ENCODE results near the gene CORIN.
"Not testable (repeated sequence)": the region's sequence is repeated elsewhere in the genome, so short reads cannot be mapped to it uniquely, and the experiment has no call there.

CORIN gene

GRCh38 chr4:47731182-47731581 is 106.7 kb downstream of the CORIN start:
- FAIRE-seq (no peak), DNase-seq (ENCODE audit: low spot score) (no peak)

- DNase-seq (ENCODE audit: low spot score), result no peak
- FAIRE-seq, result no peak
Measured at GRCh38 chr4:47729131-47729680, 108.7 kb downstream of the CORIN start.

- no peak for DNase-seq (ENCODE audit: low spot score)
- FAIRE-seq, result no peak
Measured at GRCh38 chr4:47721892-47722575, 115.8 kb downstream of the CORIN start.

GRCh38 chr4:47721485-47721884 is 116.4 kb downstream of the CORIN start:
- FAIRE-seq, result no peak

GRCh38 chr4:47720787-47721186 is 117.1 kb downstream of the CORIN start:
- DNase-seq (ENCODE audit: low spot score) (no peak), FAIRE-seq (no peak)

More at GRCh38 chr4:47721485-47721884, 116.4 kb downstream of the CORIN start:
- no peak for DNase-seq (ENCODE audit: low spot score)

GRCh38 chr4:47719576-47719975 is 118.3 kb downstream of the CORIN start:
- FAIRE-seq (no peak), DNase-seq (ENCODE audit: low spot score) (no peak)

GRCh38 chr4:47718696-47719095 is 119.2 kb downstream of the CORIN start:
- DNase-seq (ENCODE audit: low spot score), result no peak
- FAIRE-seq, result no peak

- FAIRE-seq (no peak), DNase-seq (ENCODE audit: low spot score) (no peak)
Measured at GRCh38 chr4:47717188-47717587, 120.7 kb downstream of the CORIN start.

- no peak for DNase-seq (ENCODE audit: low spot score)
- no peak for FAIRE-seq
Measured at GRCh38 chr4:47715716-47716416, 122.0 kb downstream of the CORIN start.

- DNase-seq (ENCODE audit: low spot score), result no peak
- FAIRE-seq, result no peak
Measured at GRCh38 chr4:47714269-47714668, 123.6 kb downstream of the CORIN start.

- no peak for FAIRE-seq
- no peak for DNase-seq (ENCODE audit: low spot score)
Measured at GRCh38 chr4:47713129-47713834, 124.6 kb downstream of the CORIN start.

GRCh38 chr4:47711646-47712045 is 126.2 kb downstream of the CORIN start:
- FAIRE-seq (no peak), DNase-seq (ENCODE audit: low spot score) (no peak)

- DNase-seq (ENCODE audit: low spot score), result no peak
- FAIRE-seq, result no peak
Measured at GRCh38 chr4:47711183-47711582, 126.7 kb downstream of the CORIN start.

GRCh38 chr4:47706352-47706751 is 131.5 kb downstream of the CORIN start:
- not testable (repeated sequence) for DNase-seq (ENCODE audit: low spot score); FAIRE-seq

- FAIRE-seq (no peak), DNase-seq (ENCODE audit: low spot score) (peak; percentile 16)
Measured at GRCh38 chr4:47705326-47705981, 132.4 kb downstream of the CORIN start.

- DNase-seq (ENCODE audit: low spot score) (peak; percentile 41), FAIRE-seq (peak; percentile 78)
Measured at GRCh38 chr4:47704693-47705325, 133.1 kb downstream of the CORIN start.

- DNase-seq (ENCODE audit: low spot score), result no peak
- no peak for FAIRE-seq
Measured at GRCh38 chr4:47703956-47704355, 133.9 kb downstream of the CORIN start.

- no peak for FAIRE-seq
Measured at GRCh38 chr4:47703008-47703407, 134.9 kb downstream of the CORIN start.

GRCh38 chr4:47701286-47701685 is 136.6 kb downstream of the CORIN start:
- FAIRE-seq (no peak), DNase-seq (ENCODE audit: low spot score) (no peak)

More at GRCh38 chr4:47703008-47703407, 134.9 kb downstream of the CORIN start:
- DNase-seq (ENCODE audit: low spot score), result no peak

GRCh38 chr4:47698837-47699236 is 139.0 kb downstream of the CORIN start:
- DNase-seq (ENCODE audit: low spot score) (no peak), FAIRE-seq (peak; percentile 86)

- no peak for DNase-seq (ENCODE audit: low spot score)
- FAIRE-seq, result no peak
Measured at GRCh38 chr4:47696823-47697222, 141.0 kb downstream of the CORIN start.

All from urothelium cell line (cell line).